Upper lobe of left lung (tissue), 4 donors: ENCODE results near the gene TRIM65.

Source experiments
- EP300 ChIP-seq, 4 donors: sonication (generic); formaldehyde crosslinking; IDR thresholded peaks; one replicate each; pipeline ENCODE4 v1.5.1; 2017; ENCODE audit warnings: antibody characterized with exemption in 4 of 4, control low read depth in 2 of 4
- POLR2A ChIP-seq, 4 donors: fragments of 450-650 bp; IDR thresholded peaks; one replicate each; pipeline ENCODE4 v1.5.1; 2016 to 2017; ENCODE audit warnings: antibody characterized with exemption in 4 of 4, mild to moderate bottlenecking in 2 of 4
- POLR2AphosphoS5 ChIP-seq, 2 donors: sonication (generic); formaldehyde crosslinking; IDR thresholded peaks; one replicate each; pipeline ENCODE4 v1.5.1; 2017; ENCODE audit warnings: antibody characterized with exemption in 2 of 2

GRCh38 chr17:75864448-75864871 lies 32.3 kb downstream of the TRIM65 start:
- TF ChIP-seq POLR2AphosphoS5 (IDR thresholded peaks at IDR 0.05) (peak; percentile 84 to 88), POLR2A (IDR thresholded peaks at IDR 0.05) (peak in 1 of 4 donors; percentile 16), EP300 (IDR thresholded peaks at IDR 0.05) (peak; percentile 18 to 76 (median 57))
